PC-9 (cell line): ENCODE measurements around the gene PLPP6.

Experiments used
- CTCF ChIP-seq: fragments of 200-600 bp; sonication (generic); conservative IDR thresholded peaks from 2 replicates; pipeline ENCODE4 v1.6.1; 2017; ENCODE audit warnings: mixed run types, antibody characterized with exemption, mild to moderate bottlenecking, moderate library complexity
- EZH2 ChIP-seq: fragments of 200-600 bp; sonication (generic); IDR thresholded peaks from 2 replicates; pipeline ENCODE4 v1.8.0; 2017; ENCODE audit warnings: antibody characterized with exemption, low read depth

- TF ChIP-seq CTCF = no peak
- TF ChIP-seq EZH2 = no peak
These were observed 24.5 kb downstream of the PLPP6 start for GRCh38 chr9:4686584-4686983.
